MV-4-11 (cell line): ENCODE measurements around the gene SORBS1.

ENCODE experiments used
- DNase-seq: peaks from one replicate; lab custom pipeline; 2025; lab: John Stamatoyannopoulos, UW

The SORBS1 gene

GRCh38 chr10:95346715-95347401 lies 214.3 kb downstream of the SORBS1 start:
- no peak for DNase-seq

- DNase-seq: no peak
Measured at GRCh38 chr10:95343573-95343972, 217.6 kb downstream of the SORBS1 start.

GRCh38 chr10:95341716-95342130 lies 219.4 kb downstream of the SORBS1 start:
- DNase-seq: no peak

GRCh38 chr10:95339863-95340262 lies 221.3 kb downstream of the SORBS1 start:
- DNase-seq: no peak

- no peak for DNase-seq
Measured at GRCh38 chr10:95337423-95338160, 223.6 kb downstream of the SORBS1 start.

GRCh38 chr10:95336702-95337101 lies 224.5 kb downstream of the SORBS1 start:
- DNase-seq: no peak

GRCh38 chr10:95335933-95336699 lies 225.1 kb downstream of the SORBS1 start:
- DNase-seq: no peak

GRCh38 chr10:95334805-95335144 lies 226.4 kb downstream of the SORBS1 start:
- no peak for DNase-seq

- no peak for DNase-seq
Measured at GRCh38 chr10:95333997-95334804, 227.0 kb downstream of the SORBS1 start.

- DNase-seq: no peak
Measured at GRCh38 chr10:95332666-95333249, 228.4 kb downstream of the SORBS1 start.

GRCh38 chr10:95331596-95332130 lies 229.5 kb downstream of the SORBS1 start:
- no peak for DNase-seq

GRCh38 chr10:95330966-95331453 lies 230.2 kb downstream of the SORBS1 start:
- no peak for DNase-seq

GRCh38 chr10:95329296-95329695 lies 231.9 kb downstream of the SORBS1 start:
- DNase-seq: no peak

GRCh38 chr10:95328013-95328412 lies 233.2 kb downstream of the SORBS1 start:
- DNase-seq: no peak

GRCh38 chr10:95327367-95327766 lies 233.8 kb downstream of the SORBS1 start:
- peak; percentile 22 for DNase-seq

GRCh38 chr10:95326396-95326795 lies 234.8 kb downstream of the SORBS1 start:
- no peak for DNase-seq

GRCh38 chr10:95325863-95326262 lies 235.3 kb downstream of the SORBS1 start:
- no peak for DNase-seq

- DNase-seq: no peak
Measured at GRCh38 chr10:95324436-95325268, 236.5 kb downstream of the SORBS1 start.

GRCh38 chr10:95321554-95322301 lies 239.4 kb downstream of the SORBS1 start:
- DNase-seq: no peak

GRCh38 chr10:95319239-95319638 lies 241.9 kb downstream of the SORBS1 start:
- DNase-seq: no peak
